GM18873 (cell line): ENCODE measurements around the gene CYB5RL.
"Not testable (repeated sequence)": the region's sequence is repeated elsewhere in the genome, so short reads cannot be mapped to it uniquely, and the experiment has no call there.

ENCODE experiments used
- ATAC-seq: cut with Tn5 transposase; IDR thresholded peaks from one replicate; pipeline ENCODE4 v1.9.1; 2021; ENCODE audit warnings: mild to moderate bottlenecking, moderate library complexity, moderate number of reproducible peaks; ENCODE audit not compliant: unreplicated experiment, low FRiP score

The CYB5RL gene

DNA sequence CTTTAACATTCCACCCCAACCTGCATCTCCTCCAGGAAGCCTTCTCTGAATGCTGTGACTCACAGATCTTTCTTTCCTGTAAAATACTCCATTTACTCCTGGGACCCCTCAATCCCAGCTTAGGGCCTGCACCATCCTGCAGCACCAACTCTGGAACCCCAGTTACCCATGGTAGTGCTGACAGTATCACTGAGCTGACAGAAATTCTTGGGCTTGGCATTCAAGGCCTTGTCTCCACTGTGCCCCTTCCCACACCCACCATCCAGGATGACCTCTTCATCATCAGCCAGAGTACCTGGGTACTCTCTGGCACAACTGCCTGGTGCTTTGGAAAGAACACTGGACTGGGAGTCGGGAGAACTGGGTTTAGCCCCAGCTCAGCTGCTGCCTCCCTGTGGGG is 8.3 kb downstream of the CYB5RL start:
- ATAC-seq = no peak

DNA sequence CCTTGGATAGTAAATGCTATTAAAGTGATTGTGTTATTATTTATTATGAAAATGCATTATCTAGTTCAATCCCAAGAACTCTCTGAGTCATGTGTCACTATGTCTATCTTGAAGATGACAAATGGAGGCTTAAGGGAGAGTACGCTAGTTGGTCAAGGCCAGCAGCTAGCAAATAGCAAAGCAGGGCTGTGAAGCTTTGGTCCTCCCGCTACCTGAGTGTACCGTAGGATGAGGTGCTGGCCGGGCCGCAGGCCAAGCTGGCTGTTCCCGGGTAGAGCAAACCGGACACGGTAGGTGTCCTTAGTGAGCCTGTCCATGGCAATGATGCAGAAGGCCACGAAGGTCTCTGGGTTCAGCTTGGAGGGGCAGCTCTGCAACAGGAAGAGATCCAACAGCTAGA is 9.3 kb downstream of the CYB5RL start:
- ATAC-seq = no peak

DNA sequence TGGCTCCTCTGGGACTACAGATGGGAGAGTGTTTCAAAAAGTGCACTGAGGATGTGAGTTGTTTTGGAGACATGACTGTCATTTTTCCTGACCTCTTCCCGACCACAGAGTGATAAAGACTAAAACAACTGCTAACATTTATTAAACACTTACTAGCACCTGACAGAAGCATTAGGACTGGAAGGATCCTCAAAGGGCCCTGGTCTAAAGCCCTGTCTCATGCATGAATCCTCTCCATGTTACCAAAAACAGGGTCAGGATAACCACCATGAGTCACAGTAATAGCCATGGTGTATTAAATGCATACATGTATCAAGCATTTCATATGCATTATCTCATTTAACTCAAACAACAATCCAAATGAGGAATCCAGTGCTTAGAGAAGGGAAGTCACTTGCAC is 11.5 kb downstream of the CYB5RL start:
- no peak for ATAC-seq

DNA sequence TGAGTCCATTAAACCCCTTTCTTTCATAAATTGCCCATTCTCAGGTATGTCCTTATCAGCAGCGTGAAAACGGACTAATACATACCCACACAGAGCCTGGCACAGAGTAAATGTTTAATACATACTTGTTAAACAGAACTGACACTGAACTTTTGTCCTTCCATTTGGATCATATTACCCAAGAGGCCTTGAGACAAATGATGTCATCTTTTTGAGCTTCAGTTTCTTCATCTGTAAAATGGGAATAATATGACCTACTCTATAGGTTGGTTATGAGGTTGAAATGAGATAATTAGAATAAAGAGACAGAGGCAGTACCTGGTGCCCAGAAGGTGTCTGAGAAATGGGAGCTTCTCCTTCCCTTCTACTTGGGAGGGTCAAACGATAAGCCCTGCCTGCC is 13.8 kb downstream of the CYB5RL start:
- ATAC-seq = no peak

DNA sequence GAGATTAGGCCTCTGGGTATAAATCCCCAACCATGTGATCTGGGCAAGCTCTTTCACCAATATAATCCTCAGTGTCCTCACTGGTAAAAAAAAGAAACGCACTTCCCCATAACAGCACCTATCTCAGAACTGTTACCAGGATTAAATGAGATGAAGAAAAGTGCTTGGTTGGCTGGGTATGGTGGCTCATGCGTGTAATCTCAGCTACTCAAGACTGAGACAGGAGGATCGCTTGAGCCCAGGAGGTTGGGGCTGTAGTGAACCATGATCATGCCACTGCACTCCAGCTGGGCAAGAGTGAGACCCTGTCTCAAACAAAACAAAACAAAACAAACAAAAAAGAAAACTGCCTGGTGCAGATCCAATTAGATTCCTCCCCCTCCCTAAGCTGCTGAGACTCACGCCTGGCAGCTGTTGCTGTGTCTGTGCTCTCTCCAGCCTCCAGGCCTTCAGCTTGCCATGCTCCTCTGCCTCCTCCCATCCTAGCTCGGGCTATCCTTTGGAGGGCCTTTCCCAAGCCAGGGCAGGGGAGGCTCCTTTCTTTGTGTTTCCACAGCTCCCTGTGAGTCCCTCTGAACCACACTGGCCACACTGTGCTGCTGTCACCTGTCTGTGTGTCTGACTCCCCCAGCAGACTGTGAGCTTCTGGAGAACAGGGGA is 19.0 kb downstream of the CYB5RL start:
- ATAC-seq = no peak

DNA sequence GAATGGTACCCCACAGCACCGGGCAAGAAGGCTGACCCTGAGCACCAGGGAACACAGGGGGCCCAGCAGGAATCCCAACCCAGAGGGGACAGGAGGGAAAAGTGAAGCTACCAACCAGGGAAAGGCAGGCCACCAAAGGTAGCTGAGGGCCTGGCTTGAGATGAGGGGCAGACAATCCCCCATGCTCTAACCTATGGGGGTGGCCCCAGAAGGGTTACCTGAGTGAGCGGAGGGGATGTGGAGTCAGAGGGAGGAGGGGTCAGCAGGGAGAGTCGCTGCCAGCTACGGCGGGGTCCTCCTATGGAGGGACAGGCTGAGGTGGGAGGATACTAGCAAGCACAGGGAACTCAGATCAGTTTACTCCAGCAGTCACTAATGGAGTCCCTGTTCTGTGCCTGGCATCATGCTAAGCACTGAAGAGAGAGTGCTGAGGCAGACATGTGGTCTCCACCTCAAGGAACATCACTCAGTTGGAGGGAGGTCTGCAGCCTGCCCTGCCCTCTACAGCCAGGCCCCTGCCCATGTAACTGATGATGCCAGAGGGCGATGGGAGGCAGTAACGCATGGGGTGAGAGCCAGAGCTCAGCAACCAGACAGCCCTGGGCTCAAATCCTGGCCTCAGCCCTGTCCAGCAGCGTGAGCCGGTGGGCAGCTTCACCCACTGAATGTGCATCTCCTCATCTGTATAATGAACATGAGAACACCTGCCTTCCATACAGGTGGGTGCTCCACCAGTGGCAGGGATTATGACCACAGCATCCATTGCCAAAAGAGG is 21.3 kb downstream of the CYB5RL start:
- no peak for ATAC-seq

DNA sequence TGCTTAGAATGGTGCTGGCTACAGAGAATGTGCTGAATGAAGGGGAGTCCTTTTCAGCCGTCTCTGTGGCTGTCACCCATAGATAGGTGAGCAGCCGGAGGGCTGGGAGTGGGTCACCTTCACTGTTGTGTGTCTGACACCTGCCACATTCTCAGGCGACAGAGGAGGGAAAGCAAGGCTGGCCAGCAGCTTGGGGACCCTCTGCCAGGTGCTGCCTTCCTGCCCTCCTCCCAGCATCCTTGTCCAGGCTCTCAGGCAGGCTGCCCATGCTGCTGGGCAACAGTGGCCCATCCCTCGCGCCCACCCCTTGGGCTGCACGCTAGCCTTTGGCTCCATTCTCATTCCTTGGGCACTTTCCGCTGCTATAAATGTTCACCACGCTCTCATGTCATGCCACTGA is 22.1 kb downstream of the CYB5RL start:
- no peak for ATAC-seq

DNA sequence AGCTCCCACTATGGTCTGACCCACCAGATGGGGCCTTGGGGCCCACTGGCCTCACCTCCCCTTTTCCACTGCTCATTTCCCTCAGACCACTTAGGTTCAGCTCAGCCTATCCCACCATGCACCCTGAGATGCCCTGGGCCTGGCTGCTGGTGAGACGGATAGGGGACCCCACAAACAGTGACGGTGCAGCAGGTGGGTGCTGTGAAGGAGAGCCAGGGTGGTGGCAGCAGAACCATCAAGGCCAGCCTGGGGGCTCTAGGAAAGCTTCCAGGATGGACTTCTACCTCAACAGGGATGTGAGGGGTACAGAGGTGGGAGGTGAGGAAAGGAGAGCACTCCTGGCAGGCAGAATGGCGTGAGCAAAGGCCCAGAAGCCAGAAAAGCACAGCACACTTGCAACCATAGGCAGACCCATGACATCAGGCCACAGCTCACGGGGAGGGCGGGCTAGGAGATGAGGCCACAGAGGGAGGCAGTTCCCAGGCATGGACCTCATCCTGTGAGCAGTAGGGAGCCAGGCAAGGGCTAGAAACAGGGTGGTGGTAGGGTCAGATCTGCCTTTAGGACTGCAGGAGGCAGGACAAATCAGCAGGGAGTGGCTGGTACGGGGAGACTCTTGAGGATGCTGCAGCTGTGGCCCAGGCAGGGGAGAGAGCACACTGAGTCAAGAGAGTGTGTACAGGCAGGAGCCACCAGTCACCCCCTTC is 23.1 kb downstream of the CYB5RL start:
- ATAC-seq = no peak

DNA sequence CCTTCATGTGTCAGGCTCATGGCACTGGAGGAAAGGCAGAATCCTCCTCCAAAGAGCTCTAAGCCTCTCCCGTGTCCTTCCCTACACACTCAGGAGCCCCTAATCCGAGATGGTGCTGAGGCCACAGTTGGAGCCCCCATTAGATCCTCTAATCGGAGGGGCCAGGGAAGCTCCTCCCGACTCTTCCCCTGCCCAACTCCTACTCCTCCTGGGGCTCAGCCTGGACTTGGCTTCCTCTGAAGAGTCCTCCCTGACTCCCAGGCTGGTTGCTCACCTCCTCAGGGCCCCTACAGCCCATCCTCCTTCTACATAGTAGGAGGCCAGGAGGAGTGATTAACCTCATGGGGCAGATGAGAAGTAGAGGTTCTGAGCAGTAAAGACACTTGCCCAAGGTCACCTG is 25.7 kb downstream of the CYB5RL start:
- no peak for ATAC-seq

DNA sequence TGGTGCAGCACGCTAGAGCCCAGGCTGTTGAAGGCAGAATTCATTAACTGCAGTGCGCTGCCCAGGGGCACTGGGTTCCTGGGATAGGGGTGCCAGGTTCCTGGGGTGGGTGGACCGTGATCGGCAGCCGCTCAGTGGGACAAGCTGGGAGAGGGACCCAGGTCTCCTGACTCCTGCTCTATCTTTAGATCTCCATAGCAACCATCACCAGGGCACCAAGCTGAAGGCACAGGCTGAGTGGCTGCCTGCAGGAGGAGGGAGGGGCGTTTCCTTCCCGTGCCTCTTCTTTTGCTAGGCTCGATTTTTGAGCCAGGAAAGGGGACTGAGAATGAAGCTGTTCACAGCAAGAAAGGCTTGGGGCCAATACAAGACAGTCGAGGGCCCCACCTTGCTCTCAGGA is 26.1 kb downstream of the CYB5RL start:
- ATAC-seq = no peak

DNA sequence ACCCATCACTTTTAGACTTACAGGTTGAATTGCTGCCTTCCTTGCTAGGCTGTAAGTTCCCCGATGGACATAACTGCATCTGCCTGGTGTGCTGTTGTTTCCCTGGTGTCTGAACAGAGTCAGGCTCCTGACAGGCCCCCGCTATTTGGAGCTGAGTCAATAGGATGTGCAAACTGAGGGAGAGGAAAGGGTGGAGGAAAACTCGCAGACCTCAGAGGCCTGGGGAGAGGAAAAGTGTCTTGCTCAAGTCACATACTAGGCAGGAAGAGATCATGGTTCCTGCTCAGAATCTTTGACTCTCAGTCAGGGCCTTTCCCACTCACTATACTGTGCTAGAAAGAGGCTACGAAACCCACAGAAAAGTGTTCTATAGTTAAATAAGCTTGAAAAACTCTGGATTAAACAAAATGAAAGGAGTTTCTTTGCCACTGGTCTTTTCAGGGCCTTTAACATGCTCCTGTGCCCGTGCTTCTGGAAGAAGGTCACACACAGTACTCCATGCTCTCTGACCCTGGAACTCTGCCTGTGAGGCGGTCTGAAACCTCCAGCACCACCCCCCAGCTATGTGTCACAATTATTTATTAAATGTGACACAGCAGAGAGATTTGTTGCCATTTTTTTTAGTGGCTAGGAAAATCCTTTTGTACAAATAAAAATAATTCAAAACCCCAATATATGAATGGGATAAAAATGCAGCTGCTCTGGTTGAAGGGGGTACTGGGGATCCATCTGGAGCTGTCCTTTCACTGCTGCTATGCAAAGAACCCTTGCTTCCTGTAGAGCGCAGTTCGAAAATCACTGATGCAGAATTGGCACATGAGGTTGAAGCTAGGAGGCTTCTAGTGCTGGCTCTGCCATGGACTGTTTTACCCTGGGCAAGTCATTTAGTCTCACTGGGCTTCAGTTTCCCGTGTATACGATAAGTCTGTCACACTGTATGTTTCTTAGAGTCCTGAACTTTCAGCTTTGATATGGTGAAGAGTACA is 26.9 kb downstream of the CYB5RL start:
- ATAC-seq = no peak

DNA sequence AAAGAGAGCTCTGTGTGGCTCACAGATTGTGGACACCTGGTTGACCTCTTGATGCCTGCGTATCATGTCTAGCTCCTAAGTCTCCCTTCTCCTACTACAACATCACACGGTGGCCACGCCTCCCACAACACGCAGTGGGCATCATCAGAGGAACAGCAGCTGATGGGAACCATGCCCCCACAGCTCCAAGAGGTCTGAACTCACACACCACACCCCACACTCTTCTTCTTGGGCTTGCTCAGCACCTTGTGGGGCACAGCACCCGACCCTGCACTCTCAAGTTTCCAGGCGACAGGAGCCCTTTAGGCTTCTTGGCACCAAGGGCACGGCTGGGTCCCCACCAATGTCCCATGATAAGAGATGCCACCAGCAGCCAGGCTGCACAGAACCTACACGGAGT is 28.2 kb downstream of the CYB5RL start:
- ATAC-seq = no peak

DNA sequence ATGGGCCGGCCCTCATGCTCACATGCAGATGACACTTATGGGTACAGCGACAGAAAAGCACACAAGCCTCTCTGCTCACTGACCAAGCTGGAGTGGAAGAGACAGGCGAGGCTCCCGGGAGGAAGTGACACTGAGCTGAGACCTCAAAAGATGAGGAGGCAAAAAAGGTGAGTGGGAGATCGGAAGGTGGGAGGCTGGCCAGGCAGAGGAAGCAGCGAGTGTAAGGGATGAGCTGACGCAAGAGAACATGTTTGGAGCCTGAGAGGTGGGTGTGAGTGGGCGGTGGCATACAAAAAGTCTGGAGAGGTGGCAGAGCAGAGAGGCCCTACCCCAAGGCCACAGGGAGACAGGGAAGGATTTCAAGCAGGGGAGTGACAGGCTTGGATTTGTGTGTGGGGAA is 28.8 kb downstream of the CYB5RL start:
- no peak for ATAC-seq

DNA sequence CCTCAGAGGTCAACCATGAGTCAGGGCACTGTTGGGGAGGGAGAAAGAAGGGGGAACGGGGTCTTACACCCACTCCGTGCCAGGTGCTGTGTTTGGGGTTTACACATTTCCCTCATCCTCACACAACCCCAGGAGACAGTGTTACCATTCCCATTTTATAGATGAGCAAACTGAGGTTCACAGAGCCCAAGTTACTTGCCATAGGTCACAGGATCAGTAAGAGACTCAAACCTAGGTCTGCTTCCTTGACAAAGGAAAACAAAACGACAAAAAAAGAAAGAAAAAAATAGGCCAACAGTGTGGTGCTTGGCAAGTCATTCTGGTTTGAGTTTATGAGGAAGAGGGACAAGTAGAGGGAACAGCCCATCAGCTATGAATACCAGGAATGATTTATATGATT is 30.8 kb downstream of the CYB5RL start:
- ATAC-seq = no peak

DNA sequence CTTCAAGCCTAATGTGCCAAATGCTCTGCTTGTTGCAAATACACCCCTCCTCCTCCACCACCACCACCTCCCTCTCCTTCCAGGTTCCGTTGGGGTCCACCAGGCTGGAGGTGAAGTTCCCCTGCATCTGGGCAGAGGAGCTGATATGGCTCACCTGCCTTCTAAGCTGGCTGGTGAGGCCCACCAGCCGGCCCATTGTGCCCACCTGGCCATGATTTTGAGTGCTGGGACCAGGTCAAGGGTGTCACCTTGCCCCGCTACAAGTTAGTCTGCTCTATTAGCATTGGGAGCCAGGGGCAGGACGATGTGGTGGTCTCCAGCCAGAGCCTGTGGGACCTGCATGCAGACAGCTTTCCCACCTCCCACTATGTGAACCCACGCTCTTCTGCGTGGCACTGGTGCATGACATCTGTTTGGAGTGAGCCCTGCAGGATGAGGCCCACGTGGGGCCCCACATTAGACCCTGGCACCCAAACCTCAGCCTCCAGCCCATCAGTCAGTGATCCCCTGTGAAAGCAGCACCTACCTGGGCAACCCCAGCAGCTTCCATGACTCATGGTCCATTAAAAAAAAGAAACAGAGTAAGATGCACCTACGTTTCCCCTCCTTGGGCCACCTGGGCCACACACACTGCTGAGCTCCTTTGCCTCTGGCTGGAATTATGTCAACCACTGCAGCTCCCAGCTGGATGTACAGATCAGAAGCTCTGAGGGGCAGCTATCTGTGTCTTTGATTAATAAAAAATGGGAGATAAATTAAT is 31.4 kb downstream of the CYB5RL start:
- no peak for ATAC-seq

DNA sequence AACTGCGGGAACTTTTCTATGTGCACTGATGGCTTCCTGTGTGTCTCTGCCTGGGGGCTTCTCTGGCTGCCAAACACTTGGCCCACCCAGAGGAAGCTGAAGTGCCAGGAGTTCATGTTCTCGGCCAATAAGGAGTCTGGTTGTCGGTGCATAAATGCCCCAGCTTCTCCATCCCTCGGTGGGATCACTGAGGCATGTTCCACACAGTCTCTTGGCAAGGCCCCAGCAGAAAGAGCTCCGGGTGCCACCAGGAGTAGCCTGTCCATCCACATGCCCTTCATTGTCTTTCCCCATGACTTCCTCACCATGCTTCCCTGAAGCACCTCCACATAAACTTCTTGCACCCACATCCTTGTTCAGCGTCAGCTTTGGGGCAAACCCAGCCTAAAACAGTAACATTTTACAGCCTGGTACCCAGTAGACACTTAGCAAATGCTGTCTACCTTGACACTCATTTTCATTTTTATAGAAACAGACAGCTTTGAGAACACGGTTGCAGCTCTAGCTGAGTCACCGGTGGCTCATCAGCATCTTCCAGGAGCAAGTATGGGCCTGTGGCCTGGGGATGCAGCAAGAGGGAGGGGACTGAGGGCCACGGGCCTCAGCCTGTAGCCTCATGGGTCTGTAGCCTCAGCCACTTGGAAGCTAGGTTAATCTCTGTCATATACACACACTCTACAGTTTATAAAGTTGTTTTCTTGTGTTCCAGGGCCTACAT is 32.2 kb downstream of the CYB5RL start:
- no peak for ATAC-seq

DNA sequence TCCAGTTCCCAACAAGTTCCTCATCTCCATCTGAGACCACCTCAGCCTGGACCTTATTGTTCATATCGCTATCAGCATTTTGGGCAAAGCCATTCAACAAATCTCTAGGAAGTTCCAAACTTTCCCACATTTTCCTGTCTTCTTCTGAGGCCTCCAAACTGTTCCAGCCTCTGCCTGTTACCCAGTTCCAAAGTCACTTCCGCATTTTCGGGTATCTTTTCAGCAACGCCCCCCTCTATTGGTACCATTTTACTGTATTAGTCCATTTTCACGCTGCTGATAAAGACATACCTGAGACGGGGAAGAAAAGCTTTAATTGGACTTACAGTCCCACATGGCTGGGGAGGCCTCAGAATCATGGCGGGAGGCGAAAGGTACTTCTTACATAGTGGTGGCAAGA is 33.5 kb downstream of the CYB5RL start:
- ATAC-seq = not testable (repeated sequence)

DNA sequence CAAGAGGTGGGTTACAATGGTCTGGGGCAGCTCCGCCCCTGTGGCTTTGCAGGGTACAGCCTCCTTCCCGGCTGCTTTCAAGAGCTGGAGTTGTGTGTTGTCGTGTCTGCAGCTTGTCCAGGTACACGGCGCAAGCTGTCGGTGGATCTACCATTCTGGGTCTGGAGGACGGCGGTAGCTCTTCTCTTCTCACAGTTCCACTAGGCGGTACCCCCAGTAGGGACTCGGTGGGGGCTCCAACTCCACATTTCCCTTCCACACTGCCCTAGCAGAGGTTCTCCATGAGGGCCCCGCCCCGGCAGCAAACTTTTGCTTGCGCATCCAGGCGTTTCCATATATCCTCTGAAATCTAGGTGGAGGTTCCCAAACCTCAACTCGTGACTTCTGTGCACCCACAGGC is 34.7 kb downstream of the CYB5RL start:
- ATAC-seq = no peak

DNA sequence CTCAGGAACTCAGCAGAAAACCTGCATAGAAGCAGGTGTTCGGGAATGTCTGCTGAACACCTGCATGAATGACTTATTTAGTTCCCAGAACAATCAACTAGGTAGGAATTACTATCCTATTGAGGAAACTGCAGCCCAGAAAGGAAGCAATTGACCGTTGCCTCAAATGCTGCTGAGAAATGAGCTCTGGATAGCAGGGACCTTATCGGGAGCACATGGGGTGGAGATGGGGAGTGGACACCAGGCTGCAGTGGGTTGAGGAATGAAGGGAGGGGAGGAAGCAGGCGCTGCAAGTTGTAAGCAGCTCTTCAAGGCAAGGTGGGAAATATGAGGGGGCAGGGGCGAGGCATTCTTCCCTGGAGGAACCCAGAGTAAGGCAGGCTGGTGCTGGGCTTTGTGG is 36.3 kb downstream of the CYB5RL start:
- no peak for ATAC-seq
